AG10803 (cell line): Measurements from ENCODE around the gene OR6B3.

Experiments used
- DNase-seq: peaks from one replicate; pipeline ENCODE4 v3.0.0; 2010; ENCODE audit warnings: low read depth
- H3K4me3 ChIP-seq: 2 replicates; pipeline ENCODE4 v1.5.1; 2011; ENCODE audit warnings: mild to moderate bottlenecking, low read length, control low read depth
- TF ChIP-seq, protein P1 (sequence below): conservative IDR thresholded peaks from 2 replicates; pipeline ENCODE4 v1.5.1; 2011; ENCODE audit warnings: mild to moderate bottlenecking, low read length, control low read depth, inconsistent platforms

The OR6B3 gene

GRCh38 chr2:240014327-240014726 is 39.0 kb downstream of the OR6B3 start:
- TF ChIP-seq, protein P1, sequence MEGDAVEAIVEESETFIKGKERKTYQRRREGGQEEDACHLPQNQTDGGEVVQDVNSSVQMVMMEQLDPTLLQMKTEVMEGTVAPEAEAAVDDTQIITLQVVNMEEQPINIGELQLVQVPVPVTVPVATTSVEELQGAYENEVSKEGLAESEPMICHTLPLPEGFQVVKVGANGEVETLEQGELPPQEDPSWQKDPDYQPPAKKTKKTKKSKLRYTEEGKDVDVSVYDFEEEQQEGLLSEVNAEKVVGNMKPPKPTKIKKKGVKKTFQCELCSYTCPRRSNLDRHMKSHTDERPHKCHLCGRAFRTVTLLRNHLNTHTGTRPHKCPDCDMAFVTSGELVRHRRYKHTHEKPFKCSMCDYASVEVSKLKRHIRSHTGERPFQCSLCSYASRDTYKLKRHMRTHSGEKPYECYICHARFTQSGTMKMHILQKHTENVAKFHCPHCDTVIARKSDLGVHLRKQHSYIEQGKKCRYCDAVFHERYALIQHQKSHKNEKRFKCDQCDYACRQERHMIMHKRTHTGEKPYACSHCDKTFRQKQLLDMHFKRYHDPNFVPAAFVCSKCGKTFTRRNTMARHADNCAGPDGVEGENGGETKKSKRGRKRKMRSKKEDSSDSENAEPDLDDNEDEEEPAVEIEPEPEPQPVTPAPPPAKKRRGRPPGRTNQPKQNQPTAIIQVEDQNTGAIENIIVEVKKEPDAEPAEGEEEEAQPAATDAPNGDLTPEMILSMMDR, result no peak
- H3K4me3 ChIP-seq, result no peak overlapping the region
- DNase-seq, result no peak

DNA sequence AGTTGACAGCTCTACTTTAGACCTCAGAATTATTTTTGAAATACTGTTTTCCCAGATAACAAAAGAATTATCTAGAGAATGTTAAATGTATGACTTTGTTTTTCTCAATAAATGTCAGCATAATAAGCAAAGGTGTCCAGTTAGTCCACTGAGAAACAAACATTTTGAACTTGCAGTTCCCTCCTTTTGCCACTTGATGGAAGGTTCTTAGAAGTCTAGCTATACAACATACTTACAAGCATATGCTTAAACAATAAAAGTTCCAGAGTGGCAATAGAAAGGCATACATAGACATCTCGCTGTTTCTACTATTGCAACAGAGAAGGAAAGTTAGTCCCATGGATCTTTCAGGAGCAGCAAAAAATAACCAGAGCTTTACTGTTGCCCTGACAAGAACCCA is 40.0 kb downstream of the OR6B3 start:
- no peak overlapping the region for H3K4me3 ChIP-seq
- TF ChIP-seq, protein P1, result peak; percentile 45
- DNase-seq, result peak; percentile 23

DNA sequence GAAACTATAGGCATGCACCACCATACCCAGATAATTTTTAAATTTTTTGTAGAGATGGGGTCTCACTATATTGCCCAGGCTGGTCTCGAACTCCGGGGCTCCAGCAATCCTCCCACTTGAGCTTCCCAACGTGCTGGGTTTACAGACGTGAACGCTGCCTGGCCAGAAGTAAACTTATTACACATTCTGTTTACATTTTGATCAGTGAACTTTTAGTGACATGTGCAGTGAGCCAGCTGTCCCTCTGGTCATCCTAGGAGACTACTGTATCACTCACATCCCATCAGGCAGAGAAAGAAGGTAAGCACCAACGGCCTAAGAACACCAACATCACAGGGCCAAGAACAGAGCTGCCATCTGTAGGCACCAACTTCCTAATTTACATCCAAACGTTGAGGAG is 50.3 kb downstream of the OR6B3 start:
- TF ChIP-seq, protein P1, result no peak
- DNase-seq, result no peak
- H3K4me3 ChIP-seq, result no peak overlapping the region

GRCh38 chr2:240000671-240001070 is 52.6 kb downstream of the OR6B3 start:
- DNase-seq, result no peak
- no peak overlapping the region for H3K4me3 ChIP-seq
- TF ChIP-seq, protein P1, result no peak

DNA sequence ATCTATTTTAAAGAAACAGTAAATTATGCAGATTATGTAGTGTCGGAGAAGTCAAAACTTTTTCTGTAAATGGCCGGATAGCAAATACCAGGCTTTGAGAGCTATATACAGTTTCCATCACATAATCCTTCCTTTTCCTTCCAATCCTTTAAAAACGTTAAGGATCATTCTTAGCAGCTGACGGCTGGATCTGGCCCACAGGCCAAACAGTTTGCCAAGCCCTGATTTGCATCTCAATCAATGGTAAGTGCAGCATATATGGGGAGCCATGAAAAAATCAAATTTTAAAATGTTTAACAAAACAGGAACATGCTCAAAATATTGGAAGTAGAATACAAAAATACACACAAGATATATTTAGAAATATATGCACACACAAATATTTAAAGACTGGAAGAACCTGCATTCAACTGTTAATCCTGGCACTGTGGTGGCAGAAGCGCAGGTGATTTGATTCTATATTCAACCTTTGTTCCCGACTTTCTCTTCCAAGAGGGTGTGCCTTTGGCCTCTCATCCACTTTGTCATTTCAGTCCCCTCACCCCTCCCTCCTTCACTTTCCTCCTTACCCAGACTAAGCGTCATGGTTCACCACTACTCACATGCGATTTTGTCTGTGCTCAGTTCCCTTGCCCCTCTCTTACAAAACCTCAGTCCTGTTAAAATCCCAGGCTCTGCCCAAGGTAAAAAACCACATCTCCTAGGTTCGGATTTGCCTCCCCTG is 55.5 kb downstream of the OR6B3 start:
- no peak for DNase-seq
- TF ChIP-seq, protein P1, result no peak
- H3K4me3 ChIP-seq, result no peak overlapping the region
